ENCODE measurements around the gene OR10H1. TPM values are rescaled to one million over a fixed set of nuclear protein-coding genes. Genes with fewer than 3 reads are reported as not detected.
"Not testable (repeated sequence)": the region's sequence is repeated elsewhere in the genome, so short reads cannot be mapped to it uniquely, and the experiment has no call there.

The OR10H1 gene
- total RNA-seq, 6 donors from 2014 or later = not detected

GRCh38 chr19:15836330-15837220 is 21.1 kb upstream of the OR10H1 start:
- Histone ChIP-seq H3K27ac (peak overlapping the region; percentile 96 to 99 (median 98)), H3K9me3 (no peaks in the 10 kb centered on the region), H3K27me3 (no peaks in the 10 kb centered on the region), H3K4me3 (peak overlapping the region; percentile 51 to 74 (median 60)), H3K36me3 (no peaks in the 10 kb centered on the region), H3K4me1 (peaks cover 8 to 16% (median 9%) of the 10 kb centered on the region in 4 donors)
- ATAC-seq (ENCODE audit: low FRiP score in 2 of 2) (peak; percentile 98 to 99), DNase-seq (peak; percentile 96 to 97)
- WGBS, 2 donors = 2 to 3% methylated on average over 26 to 44 of the region's 65 CpGs
- TF ChIP-seq POLR2AphosphoS5 (IDR thresholded peaks at IDR 0.05) (peak; percentile 87 to 88), CTCF (IDR thresholded peaks at IDR 0.05) (peak in 2 of 6 experiments; percentile 11 to 13), POLR2A (IDR thresholded peaks at IDR 0.05) (peak; percentile 46 to 95 (median 86)), EP300 (IDR thresholded peaks at IDR 0.05) (peak in 1 of 4 donors; percentile 42)

- not testable (repeated sequence) for ATAC-seq (ENCODE audit: low FRiP score in 2 of 2); H3K9me3 ChIP-seq; H3K36me3 ChIP-seq; H3K27me3 ChIP-seq
- peak in 1 of 2 donors; percentile 25 for DNase-seq
- WGBS, 2 donors = 31 to 41% methylated on average over 11 of the region's 11 CpGs
- H3K4me1 ChIP-seq = peaks cover 8 to 16% (median 9%) of the 10 kb centered on the region in 4 donors
- H3K4me3 ChIP-seq = peak overlapping the region; percentile 51 to 74 (median 60)
- H3K27ac ChIP-seq = peak overlapping the region; percentile 96 to 99 (median 98)
Measured at GRCh38 chr19:15835565-15836329, 20.3 kb upstream of the OR10H1 start.

GRCh38 chr19:15834232-15834631 is 18.8 kb upstream of the OR10H1 start:
- 82 to 93% methylated on average over 3 of the region's 3 CpGs for whole genome bisulfite sequencing, 2 donors
- not testable (repeated sequence) for ATAC-seq (ENCODE audit: low FRiP score in 2 of 2); DNase-seq; H3K27me3 ChIP-seq; H3K36me3 ChIP-seq; H3K9me3 ChIP-seq; H3K4me3 ChIP-seq
- H3K27ac ChIP-seq = peak overlapping the region in 1 of 4 donors; percentile 53
- peaks cover 8 to 16% (median 9%) of the 10 kb centered on the region in 4 donors for H3K4me1 ChIP-seq

- no peaks in the 10 kb centered on the region for H3K36me3 ChIP-seq
- WGBS, 2 donors = 88 to 93% methylated on average over 5 of the region's 5 CpGs
- no peak for TF ChIP-seq POLR2A (IDR thresholded peaks at IDR 0.05)
- TF ChIP-seq EP300 (IDR thresholded peaks at IDR 0.05) = no peak
- no peak for TF ChIP-seq CTCF (IDR thresholded peaks at IDR 0.05)
- TF ChIP-seq POLR2AphosphoS5 (IDR thresholded peaks at IDR 0.05) = no peak
- no peak overlapping the region for H3K27ac ChIP-seq
- H3K4me1 ChIP-seq = peaks cover 0 to 10% (median 8%) of the 10 kb centered on the region in 4 donors
- no peak for DNase-seq
- no peaks in the 10 kb centered on the region for H3K27me3 ChIP-seq
- ATAC-seq (ENCODE audit: low FRiP score in 2 of 2) = no peak
- H3K9me3 ChIP-seq = no peaks in the 10 kb centered on the region
- H3K4me3 ChIP-seq = no peak overlapping the region
Measured at GRCh38 chr19:15831626-15832025, 16.2 kb upstream of the OR10H1 start.

- 83 to 88% methylated on average over 8 of the region's 8 CpGs for WGBS, 2 donors
Measured at GRCh38 chr19:15829786-15830185, 14.3 kb upstream of the OR10H1 start.

More at GRCh38 chr19:15829786-15830185, 14.3 kb upstream of the OR10H1 start:
- Histone ChIP-seq H3K27ac (no peak overlapping the region), H3K36me3 (no peaks in the 10 kb centered on the region), H3K9me3 (no peaks in the 10 kb centered on the region), H3K27me3 (no peaks in the 10 kb centered on the region), H3K4me3 (no peak overlapping the region), H3K4me1 (peaks cover 0 to 4% (median 0%) of the 10 kb centered on the region in 4 donors)
- ATAC-seq (ENCODE audit: low FRiP score in 2 of 2) (no peak), DNase-seq (no peak)
- TF ChIP-seq POLR2A (IDR thresholded peaks at IDR 0.05) (no peak), POLR2AphosphoS5 (IDR thresholded peaks at IDR 0.05) (no peak), EP300 (IDR thresholded peaks at IDR 0.05) (no peak), CTCF (IDR thresholded peaks at IDR 0.05) (no peak)
